ENCODE data around the gene PRDM8.
"Not testable (repeated sequence)": the region's sequence is repeated elsewhere in the genome, so short reads cannot be mapped to it uniquely, and the experiment has no call there.

PRDM8 gene

DNA sequence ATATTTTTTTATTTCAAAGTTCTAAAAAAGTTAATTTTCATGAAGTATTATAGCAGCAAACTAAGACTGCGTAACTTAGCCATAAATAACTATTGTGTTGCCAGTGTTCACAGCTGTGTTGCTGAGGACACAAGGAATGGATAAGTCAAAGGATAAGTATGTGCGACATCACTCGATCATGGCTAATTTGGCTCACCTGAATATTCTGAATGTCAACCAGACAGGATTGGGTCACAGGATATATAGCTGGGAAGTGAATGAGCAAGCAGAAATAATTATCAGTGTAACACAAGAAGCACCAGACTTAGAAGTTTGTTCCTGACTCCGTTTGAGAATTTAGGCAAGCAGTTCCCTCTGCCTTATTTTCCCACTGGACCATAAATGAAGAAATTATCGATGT lies 33.9 kb downstream of the PRDM8 start:
- DNase-seq, result no peak

DNA sequence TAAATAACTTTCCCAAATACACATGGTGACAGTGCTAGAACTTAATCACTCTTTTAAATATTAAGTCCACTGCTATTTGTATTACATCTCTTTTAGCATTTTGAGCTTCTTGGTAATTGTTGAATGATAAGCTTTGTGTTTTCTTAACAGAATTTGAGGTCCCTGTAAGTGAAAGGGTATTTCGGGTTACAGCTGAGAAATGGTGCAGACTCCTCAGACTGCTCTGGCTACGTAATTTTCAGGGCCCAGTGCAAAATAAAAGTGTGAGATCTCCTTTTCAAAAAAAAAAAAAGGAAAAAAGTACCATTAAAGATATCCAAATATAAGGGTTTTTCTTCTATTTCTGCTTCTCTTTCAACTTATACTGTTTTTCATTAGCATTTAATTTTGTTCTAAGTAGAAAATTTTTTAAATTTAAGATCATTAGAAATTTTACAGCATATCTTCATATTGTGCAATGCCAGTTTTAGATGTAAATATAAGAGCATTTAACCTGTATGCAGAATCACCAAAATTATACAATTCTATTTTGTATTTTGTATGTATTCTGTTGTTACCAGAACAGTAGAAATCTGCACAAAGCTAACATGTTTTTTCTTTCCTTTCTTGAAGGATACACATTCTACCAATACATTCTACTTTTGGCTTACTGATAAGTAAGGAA lies 35.5 kb downstream of the PRDM8 start:
- no peak for DNase-seq

DNA sequence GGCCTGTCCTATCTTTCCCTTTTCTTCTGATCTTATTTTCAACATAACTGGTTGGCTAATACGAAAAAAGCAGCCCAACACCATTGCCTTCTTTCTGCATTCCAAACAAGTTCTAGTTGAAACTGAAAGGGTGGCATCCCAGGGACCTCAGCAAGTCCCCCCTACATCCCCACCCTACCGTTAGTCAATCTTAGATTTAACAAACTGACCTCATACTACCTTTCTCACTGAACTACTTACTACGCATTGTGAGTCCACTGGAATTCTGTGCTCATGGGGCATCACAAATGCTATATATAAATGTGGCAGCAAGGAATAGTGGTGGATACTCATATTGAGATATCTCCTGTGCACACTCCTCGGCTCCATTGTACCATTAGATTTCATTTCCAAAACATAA lies 36.1 kb downstream of the PRDM8 start:
- no peak for DNase-seq

DNA sequence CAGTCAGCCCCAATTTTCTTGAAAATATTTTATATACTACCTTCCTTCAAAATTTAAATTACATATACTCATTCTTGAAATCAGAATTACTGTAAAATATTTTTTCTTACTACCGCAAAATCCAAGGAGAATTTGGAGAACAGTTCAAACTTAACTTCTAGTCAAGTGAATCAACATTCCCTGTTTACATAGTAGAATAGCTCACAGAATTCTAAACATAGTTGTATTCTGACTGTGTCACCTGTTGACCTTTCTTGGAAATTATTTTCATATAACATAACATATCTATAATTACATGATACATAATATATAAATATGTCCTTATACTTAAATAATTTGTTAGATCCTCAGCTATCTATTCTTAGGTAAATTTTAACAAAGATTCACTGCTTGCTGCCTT lies 38.1 kb downstream of the PRDM8 start:
- no peak for DNase-seq

DNA sequence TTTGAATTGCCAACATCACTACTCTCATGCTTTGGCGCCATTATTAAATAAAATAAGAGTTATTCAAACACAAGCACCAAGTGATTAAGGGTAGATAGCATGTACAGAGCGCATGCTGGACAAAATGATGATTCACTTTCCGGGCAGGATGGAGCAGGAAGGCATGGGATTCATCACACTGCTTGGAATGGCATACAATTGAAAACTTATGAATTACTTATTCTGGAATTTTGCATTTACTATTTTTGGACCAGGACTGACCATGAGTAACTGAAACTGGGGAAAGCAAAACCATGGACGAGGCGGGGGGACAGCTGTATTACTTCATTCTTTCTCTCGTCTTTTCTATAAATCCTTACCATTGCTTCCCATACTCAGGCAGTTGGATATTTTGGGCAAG lies 40.7 kb downstream of the PRDM8 start:
- DNase-seq, result no peak

DNA sequence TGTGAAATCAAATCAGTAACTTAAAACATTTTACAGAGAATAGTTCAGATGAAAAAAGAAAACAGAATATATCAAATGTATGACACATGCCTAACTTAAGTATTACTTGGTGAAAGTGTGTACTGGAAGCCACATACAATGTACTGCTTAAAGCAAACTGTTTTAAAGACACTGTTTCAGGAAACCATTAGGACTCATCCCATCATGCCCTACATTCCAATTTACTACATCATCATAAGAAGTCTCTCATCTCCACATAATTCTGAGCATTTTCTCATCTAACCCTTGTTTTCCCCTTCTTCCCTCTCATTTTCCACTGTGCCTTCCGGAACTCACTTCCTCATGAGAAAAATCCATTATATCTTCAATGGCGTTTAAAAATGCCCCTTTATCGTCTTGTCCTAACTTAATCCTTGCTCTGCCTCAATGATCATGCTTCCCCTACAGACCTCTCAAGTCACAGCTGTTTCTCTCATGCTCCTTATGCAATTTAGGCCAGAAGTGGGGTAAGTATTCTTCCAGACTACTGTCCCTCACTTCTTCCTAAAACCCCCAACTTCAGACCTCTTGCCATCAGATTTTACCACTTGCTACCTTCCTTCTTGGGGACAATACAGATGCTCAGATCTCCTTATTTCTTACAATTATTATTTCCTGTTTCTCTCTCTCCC lies 42.3 kb downstream of the PRDM8 start:
- DNase-seq, result no peak

DNA sequence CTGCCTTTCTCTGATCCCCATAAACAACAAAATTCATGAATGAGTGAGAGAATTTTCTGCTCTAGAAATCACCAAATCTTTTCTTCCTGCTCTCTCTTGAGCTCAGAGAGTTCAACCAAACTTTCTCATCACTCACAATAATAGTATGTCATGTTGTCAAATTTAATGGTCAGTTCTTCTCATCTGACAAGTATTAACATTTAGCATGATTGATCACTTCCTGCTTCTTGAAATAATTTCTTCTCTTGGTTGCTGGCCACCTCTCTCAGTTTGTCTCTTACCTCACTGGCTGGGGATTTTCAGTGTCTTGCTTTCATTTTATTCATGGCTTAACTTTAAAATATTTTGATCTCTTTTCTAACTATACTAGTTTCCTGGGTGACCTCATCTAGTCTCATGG lies 43.7 kb downstream of the PRDM8 start:
- no peak for DNase-seq

DNA sequence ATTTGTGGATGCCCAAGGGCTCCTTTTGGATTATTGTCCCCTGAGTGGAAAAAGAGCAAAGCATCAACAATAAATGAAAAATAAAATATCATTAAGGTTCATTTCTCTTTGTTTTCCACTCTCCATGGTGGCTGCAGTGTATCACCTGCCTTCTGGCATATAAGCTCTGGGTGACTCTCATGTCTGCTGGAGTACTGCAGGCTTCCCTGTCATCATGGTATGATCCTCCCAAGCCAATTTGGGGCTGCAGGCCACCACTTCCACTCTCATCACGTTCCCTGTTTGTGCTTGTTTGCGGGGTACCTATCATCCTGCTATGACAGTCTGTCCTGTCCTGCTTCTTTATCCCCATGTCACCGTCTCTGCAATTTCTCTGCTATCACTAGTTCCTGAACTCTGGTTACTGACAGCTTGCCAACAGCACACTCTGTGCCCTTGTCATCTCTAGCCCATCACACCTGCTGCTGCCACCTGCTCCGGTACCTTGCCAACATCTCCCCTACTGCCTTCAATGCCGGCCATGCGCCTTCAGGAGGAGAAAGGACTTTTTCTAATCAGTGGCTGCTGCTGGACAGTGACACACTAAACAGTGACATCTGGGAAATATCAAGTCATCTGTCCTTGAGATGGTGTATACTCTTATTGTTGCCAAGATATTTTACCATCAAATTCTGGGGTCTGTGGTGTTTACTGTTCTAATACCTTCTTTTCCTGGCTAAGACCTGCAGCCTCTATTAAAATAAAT lies 46.1 kb downstream of the PRDM8 start:
- peak; percentile 7 for DNase-seq

DNA sequence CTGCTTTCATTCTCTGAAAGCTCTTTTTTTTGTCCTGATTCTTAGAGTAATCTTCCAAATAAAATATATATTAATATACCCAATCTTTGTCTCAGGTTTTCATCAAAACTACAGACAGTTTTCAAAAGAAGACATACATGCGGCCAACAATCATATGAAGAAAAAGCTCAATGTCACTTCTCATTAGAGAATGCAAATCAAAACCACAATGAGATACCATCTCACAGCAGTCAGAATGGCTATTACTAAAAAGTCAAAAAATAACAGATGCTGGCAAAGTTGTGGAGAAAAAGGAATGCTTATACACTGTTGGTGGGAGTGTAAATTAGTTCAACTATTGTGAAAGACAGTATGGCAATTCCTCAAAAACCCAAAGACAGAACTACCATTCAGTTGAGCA lies 50.2 kb downstream of the PRDM8 start:
- not testable (repeated sequence) for DNase-seq

DNA sequence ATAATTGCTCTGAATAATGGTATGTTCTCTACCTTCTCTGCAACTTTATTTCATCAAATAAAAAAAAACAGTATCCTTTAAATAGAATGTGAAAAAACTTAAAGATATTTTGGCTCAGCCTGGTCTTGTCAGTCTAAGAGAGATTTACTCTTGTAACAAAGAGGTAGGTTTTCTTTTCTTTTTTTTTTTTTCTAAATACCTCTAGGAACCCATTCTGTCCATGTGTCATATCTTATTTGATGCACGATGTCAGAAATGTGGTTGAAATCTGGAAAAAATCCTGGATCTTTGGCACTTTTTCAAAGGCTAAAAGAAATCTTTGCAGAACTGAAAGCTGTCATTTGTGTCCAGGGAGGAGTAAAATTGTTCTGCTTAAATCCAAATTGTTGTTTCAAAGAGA lies 51.8 kb downstream of the PRDM8 start:
- no peak for DNase-seq

DNA sequence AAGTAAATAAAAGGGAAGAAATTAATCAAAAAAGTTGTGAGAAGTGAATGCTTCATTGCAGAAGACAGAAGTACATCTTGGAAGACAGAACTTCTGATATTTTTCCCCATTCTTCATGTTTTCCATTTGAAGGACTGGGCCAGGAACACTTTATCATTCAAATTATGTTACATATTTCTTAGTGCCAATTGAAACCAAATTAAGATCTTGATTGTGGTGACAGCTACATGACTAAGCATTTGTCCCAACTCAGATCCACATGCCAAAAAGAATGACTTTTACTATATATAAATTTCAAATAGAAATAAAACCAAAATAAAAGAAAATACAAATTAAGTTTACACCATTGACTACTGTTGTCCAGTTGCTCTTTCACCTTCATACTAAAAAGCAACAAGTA lies 55.1 kb downstream of the PRDM8 start:
- DNase-seq, result no peak

DNA sequence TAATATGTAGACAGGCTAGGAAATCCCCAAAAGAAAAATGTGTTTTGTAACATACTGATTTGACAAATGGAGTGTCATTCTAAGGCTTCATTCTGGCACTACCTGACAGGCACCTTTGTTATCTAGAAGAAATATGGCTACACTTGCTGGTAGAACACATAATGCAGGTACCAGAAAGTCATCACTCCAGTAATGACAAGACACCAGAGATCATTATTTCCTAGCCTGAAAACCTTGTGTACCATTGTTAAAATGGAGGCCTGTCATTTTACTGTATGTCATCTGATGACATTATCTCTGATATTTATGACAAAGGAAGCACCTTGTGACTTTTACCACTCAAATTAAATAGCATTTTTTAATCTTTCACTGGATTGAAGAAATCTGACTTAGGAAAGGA lies 55.6 kb downstream of the PRDM8 start:
- no peak for DNase-seq

DNA sequence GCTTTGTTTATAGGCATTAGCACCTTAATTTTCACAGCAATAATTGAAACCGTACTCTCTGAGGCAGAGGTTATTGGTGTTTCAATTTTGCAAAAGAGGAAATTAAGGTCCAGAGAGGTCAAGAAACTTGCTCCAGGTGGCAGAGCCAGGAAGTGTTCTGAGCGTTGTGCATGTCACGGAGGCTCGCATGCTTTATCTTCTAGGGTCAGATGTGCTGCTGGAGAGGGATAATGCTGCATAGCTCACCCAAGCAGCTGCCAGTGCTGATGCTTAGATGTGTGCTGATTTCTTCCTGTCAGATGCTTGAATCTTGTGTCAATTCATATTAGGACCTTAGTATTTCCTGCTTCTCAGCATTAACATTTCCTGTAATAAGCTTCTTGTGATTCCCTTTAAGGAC lies 56.2 kb downstream of the PRDM8 start:
- no peak for DNase-seq
